D721Med (cell line): Measurements from ENCODE around the gene TEC.

Experiments used
- DNase-seq: peaks from one replicate; pipeline ENCODE4 v3.0.0; 2011; ENCODE audit warnings: low spot score; ENCODE audit not compliant: insufficient read length
- FAIRE-seq: peaks from 2 replicates; lab custom pipeline; 2011; peaks lifted over from hg19 to GRCh38; lab: Jason Lieb, UNC
- CTCF ChIP-seq: IDR thresholded peaks from 2 replicates; pipeline ENCODE4 v1.5.1; 2012; ENCODE audit warnings: mild to moderate bottlenecking, control low read depth; ENCODE audit not compliant: insufficient read depth; ENCODE audit errors: missing control alignments

The TEC gene

GRCh38 chr4:48090621-48091020, 179.0 kb downstream of the TEC start:
- FAIRE-seq (no peak), DNase-seq (no peak)
- TF ChIP-seq CTCF: no peak

- DNase-seq (no peak), FAIRE-seq (no peak)
- no peak for TF ChIP-seq CTCF
These were observed 183.6 kb downstream of the TEC start for GRCh38 chr4:48085821-48086589.
